Caco-2 (cell line): Measurements from ENCODE around the gene SFRP5. TPM values are rescaled to one million over a fixed set of nuclear protein-coding genes. Genes with fewer than 3 reads are reported as not detected.

Experiments
- BruUV-seq: library from RNA; stranded (reverse); fragments of 400-500 nt; replicated peaks from 2 replicates; lab custom pipeline; 2021; lab: Mats Ljungman, UMichigan
- CTCF ChIA-PET: fragments of 300-600 bp; sonication (Branson Sonifier 250); formaldehyde crosslinking; loops from one replicate; lab custom pipeline; 2022; ENCODE audit warnings: antibody characterized with exemption; lab: Charles Lee
- POLR2A ChIA-PET: fragments of 300-600 bp; sonication (Branson Sonifier 250); formaldehyde crosslinking; loops from one replicate; lab custom pipeline; 2022; ENCODE audit warnings: antibody characterized with exemption; lab: Charles Lee
- DNase-seq, 2 experiments: peaks; one replicate each; pipeline versions ENCODE4 v3.0.0 to v3.0.0-alpha.2; 2020 to 2022
- H3K27me3 ChIP-seq: replicated peaks from 2 replicates; pipeline ENCODE4 v1.6.0; 2011; ENCODE audit warnings: low read length; ENCODE audit not compliant: control insufficient read depth, insufficient read depth
- H3K36me3 ChIP-seq: 2 replicates; pipeline ENCODE4 v1.5.1; 2011; ENCODE audit warnings: low read length; ENCODE audit not compliant: control insufficient read depth, insufficient read depth
- H3K4me1 ChIP-seq: fragments of 250-450 bp; sonication (Bioruptor Pico); 2 replicates; pipeline ENCODE4 v1.5.1; 2020; ENCODE audit warnings: mild to moderate bottlenecking
- H3K4me3 ChIP-seq: 2 replicates; pipeline ENCODE4 v1.5.1; 2011; ENCODE audit warnings: low read depth, mild to moderate bottlenecking, control low read depth, low read length
- H3K9me3 ChIP-seq: fragments of 250-450 bp; sonication (Bioruptor Pico); 2 replicates; pipeline ENCODE4 v1.5.1; 2020; ENCODE audit warnings: mild to moderate bottlenecking, moderate library complexity
- H3K27ac Mint-ChIP-seq: one replicate; pipeline ENCODE4 v1.8.0; 2022; ENCODE audit warnings: mixed read lengths; ENCODE audit not compliant: unreplicated experiment
- H3K27me3 Mint-ChIP-seq: one replicate; pipeline ENCODE4 v1.8.0; 2022; ENCODE audit warnings: mixed read lengths; ENCODE audit not compliant: insufficient read depth, unreplicated experiment
- H3K36me3 Mint-ChIP-seq: one replicate; pipeline ENCODE4 v1.8.0; 2022; ENCODE audit warnings: mild to moderate bottlenecking, mixed read lengths; ENCODE audit not compliant: insufficient read depth, unreplicated experiment
- H3K4me1 Mint-ChIP-seq: one replicate; pipeline ENCODE4 v1.8.0; 2022; ENCODE audit warnings: low read depth, mixed read lengths; ENCODE audit not compliant: unreplicated experiment
- H3K4me3 Mint-ChIP-seq: one replicate; pipeline ENCODE4 v1.8.0; 2022; ENCODE audit warnings: mild to moderate bottlenecking, moderate library complexity, mixed read lengths; ENCODE audit not compliant: unreplicated experiment
- H3K9me3 Mint-ChIP-seq: one replicate; pipeline ENCODE4 v1.8.0; 2022; ENCODE audit warnings: mixed read lengths; ENCODE audit not compliant: unreplicated experiment
- intact Hi-C: fragments of 100-400 bp; cut with micrococcal nuclease; formaldehyde crosslinking; loops from one replicate; pipeline ENCODE4 v1.10.0; 2022; ENCODE audit not compliant: unreplicated experiment
- total RNA-seq: library from RNA; stranded (reverse); gene quantifications from 2 replicates; pipeline ENCODE4 v1.2.3, GENCODE V29; 2022
- TF ChIP-seq, protein P1 (sequence below), 2 experiments: fragments of 200-600 bp in 1 of 2; IDR thresholded peaks; 1 replicate in 1 of 2; 2 replicates in 1 of 2; pipeline versions ENCODE4 v1.5.1 to v1.8.0; 2011 to 2022; ENCODE audit warnings: antibody characterized with exemption in 1 of 2, control low read depth in 1 of 2, inconsistent platforms in 1 of 2, low read depth in 1 of 2, low read length in 1 of 2, mild to moderate bottlenecking in 1 of 2, moderate library complexity in 1 of 2; ENCODE audit not compliant: insufficient read depth in 1 of 2, severe bottlenecking in 1 of 2, unreplicated experiment in 1 of 2

SFRP5 gene
- total RNA-seq, 1 experiment from 2014 or later = 1.1 TPM

DNA sequence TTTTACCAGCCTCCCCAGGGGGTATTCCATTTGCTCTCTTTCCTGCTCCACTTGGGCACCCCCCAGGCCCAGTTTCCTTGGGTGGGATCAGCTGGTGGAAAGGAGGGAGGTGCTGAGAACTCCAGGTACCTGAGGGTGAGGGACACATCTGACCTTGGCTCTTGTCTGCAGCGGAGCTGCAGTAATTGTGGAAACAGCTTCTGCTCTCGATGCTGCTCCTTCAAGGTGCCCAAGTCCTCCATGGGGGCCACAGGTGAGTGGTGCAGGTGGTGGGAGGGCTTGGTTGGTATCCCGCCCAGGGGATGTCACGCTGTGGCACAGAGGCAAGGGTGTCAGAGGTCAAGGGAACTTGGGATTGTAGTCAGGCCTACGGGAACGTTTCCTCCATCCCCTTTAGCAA, 14.3 kb downstream of the SFRP5 start:
- Mint-ChIP-seq H3K9me3 (no peaks in the 10 kb centered on the region), H3K36me3 (peaks cover 74% of the 10 kb centered on the region), H3K27ac (no peak overlapping the region), H3K4me1 (no peaks in the 10 kb centered on the region), H3K4me3 (no peak overlapping the region), H3K27me3 (no peaks in the 10 kb centered on the region)
- DNase-seq = no peak
- Histone ChIP-seq H3K4me3 (no peak overlapping the region), H3K36me3 (peaks cover 21% of the 10 kb centered on the region), H3K27me3 (no peaks in the 10 kb centered on the region), H3K4me1 (no peaks in the 10 kb centered on the region), H3K9me3 (no peaks in the 10 kb centered on the region)
- intact Hi-C loops = no loop called here
- TF ChIP-seq, protein P1, sequence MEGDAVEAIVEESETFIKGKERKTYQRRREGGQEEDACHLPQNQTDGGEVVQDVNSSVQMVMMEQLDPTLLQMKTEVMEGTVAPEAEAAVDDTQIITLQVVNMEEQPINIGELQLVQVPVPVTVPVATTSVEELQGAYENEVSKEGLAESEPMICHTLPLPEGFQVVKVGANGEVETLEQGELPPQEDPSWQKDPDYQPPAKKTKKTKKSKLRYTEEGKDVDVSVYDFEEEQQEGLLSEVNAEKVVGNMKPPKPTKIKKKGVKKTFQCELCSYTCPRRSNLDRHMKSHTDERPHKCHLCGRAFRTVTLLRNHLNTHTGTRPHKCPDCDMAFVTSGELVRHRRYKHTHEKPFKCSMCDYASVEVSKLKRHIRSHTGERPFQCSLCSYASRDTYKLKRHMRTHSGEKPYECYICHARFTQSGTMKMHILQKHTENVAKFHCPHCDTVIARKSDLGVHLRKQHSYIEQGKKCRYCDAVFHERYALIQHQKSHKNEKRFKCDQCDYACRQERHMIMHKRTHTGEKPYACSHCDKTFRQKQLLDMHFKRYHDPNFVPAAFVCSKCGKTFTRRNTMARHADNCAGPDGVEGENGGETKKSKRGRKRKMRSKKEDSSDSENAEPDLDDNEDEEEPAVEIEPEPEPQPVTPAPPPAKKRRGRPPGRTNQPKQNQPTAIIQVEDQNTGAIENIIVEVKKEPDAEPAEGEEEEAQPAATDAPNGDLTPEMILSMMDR (IDR thresholded peaks at IDR 0.05; ENCODE audit: insufficient read depth in 1 of 2, low read depth in 1 of 2, low read length in 1 of 2, severe bottlenecking in 1 of 2, unreplicated experiment in 1 of 2) = no peak
- ChIA-PET CTCF (no interaction called here), POLR2A (no interaction called here)
- BruUV-seq = no TSS peak

DNA sequence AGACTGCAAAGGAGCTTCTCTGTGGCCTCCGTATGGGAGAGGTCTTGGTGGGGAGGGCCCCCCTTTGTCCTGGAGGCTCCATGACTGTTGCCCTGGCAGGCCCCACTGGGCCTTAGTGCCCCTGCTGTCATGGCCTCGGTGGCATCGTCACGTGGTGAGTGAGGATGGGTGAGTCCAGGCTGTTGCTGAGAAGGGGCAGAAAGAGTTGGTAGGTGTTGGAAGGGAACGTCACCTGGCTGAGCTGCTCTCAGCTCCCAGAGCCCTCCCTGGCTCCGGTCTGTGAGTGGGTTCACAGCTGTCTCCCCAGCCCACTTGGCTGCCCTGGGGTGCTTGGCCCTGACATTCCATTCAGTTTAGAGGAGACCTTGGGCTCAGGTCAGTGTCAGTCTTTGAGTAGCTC, 16.1 kb downstream of the SFRP5 start:
- POLR2A ChIA-PET = interaction anchor here (0.6 kb wide), 1 partner anchor 10 kb away, joined by 3 read pairs; no protein-coding TSS in a partner anchor
- Histone ChIP-seq H3K36me3 (peaks cover 19% of the 10 kb centered on the region), H3K4me1 (no peaks in the 10 kb centered on the region), H3K9me3 (no peaks in the 10 kb centered on the region), H3K4me3 (no peak overlapping the region), H3K27me3 (no peaks in the 10 kb centered on the region)
- H3K9me3 Mint-ChIP-seq = no peaks in the 10 kb centered on the region
- no peak overlapping the region for H3K4me3 Mint-ChIP-seq
- no TSS peak for BruUV-seq
- no peak overlapping the region for H3K27ac Mint-ChIP-seq
- H3K27me3 Mint-ChIP-seq = no peaks in the 10 kb centered on the region
- TF ChIP-seq, protein P1 (IDR thresholded peaks at IDR 0.05; ENCODE audit: insufficient read depth in 1 of 2, low read depth in 1 of 2, low read length in 1 of 2, severe bottlenecking in 1 of 2, unreplicated experiment in 1 of 2) = no peak
- CTCF ChIA-PET = no interaction called here
- intact Hi-C loops = no loop called here
- no peak for DNase-seq
- H3K36me3 Mint-ChIP-seq = peaks cover 78% of the 10 kb centered on the region
- H3K4me1 Mint-ChIP-seq = no peaks in the 10 kb centered on the region

DNA sequence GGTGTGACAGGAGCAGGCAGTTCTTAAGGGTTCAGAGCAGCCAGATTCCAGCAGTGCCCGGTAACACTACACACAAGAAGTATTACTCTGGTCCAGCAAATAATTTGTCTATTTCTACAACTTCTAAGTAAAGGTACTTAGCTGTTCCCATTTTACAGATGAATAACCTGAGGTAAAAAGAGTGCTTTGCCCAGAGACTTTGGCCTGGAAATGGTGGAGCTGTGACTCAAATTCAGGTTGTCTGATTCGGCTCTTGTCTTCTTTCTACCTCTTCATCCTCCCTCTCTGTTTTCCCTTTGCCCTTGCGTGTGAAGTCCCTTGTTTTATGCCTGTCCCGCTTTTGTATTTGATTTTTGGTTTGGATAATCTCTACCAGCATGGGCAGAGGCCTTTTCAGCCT, 17.1 kb downstream of the SFRP5 start:
- no peaks in the 10 kb centered on the region for H3K9me3 Mint-ChIP-seq
- TF ChIP-seq, protein P1 (IDR thresholded peaks at IDR 0.05; ENCODE audit: insufficient read depth in 1 of 2, low read depth in 1 of 2, low read length in 1 of 2, severe bottlenecking in 1 of 2, unreplicated experiment in 1 of 2) = no peak
- H3K4me1 Mint-ChIP-seq = no peaks in the 10 kb centered on the region
- no peak overlapping the region for H3K27ac Mint-ChIP-seq
- H3K4me3 ChIP-seq = no peak overlapping the region
- intact Hi-C loops = no loop called here
- ChIA-PET POLR2A (no interaction called here), CTCF (no interaction called here)
- no peaks in the 10 kb centered on the region for H3K27me3 ChIP-seq
- no peak overlapping the region for H3K4me3 Mint-ChIP-seq
- no peak for DNase-seq
- no peaks in the 10 kb centered on the region for H3K9me3 ChIP-seq
- peaks cover 78% of the 10 kb centered on the region for H3K36me3 Mint-ChIP-seq
- peaks cover 17% of the 10 kb centered on the region for H3K36me3 ChIP-seq
- no peaks in the 10 kb centered on the region for H3K27me3 Mint-ChIP-seq
- no peaks in the 10 kb centered on the region for H3K4me1 ChIP-seq
- no TSS peak for BruUV-seq
